HG02840 (cell line): ENCODE measurements around the gene ANKRD2.

Experiments
- ATAC-seq: cut with Tn5 transposase; IDR thresholded peaks from one replicate; pipeline ENCODE4 v1.9.1; 2021; ENCODE audit warnings: mild to moderate bottlenecking, moderate library complexity, moderate number of reproducible peaks; ENCODE audit not compliant: unreplicated experiment, low FRiP score

Gene ANKRD2

GRCh38 chr10:97590748-97591495 lies 18.3 kb downstream of the ANKRD2 start:
- no peak for ATAC-seq

- ATAC-seq, result no peak
These were observed 20.8 kb downstream of the ANKRD2 start for GRCh38 chr10:97593421-97593820.

GRCh38 chr10:97596101-97597082 lies 23.8 kb downstream of the ANKRD2 start:
- no peak for ATAC-seq

DNA sequence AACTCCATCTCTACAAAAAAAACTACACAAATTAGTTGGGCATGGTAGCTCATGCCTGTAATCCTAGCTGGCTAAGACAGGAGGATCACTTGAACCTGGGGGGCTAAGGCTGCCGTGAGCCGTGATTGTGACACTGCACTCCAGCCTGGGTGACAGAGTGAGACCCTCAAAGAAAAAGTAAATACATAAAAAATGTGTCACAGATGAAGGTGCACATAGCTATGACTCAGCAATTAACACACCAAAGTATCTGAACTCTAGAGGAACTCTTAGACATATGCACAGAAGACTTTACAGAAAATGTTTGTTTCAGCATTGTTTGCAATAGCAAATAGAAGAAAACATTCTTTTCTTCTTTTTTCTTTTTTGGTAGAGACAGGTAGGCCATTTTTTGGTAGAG lies 25.2 kb downstream of the ANKRD2 start:
- ATAC-seq, result no peak

- no peak for ATAC-seq
These were observed 26.1 kb downstream of the ANKRD2 start for GRCh38 chr10:97598407-97599271.

GRCh38 chr10:97599272-97599619 lies 26.7 kb downstream of the ANKRD2 start:
- ATAC-seq, result no peak

GRCh38 chr10:97600616-97601015 lies 28.0 kb downstream of the ANKRD2 start:
- no peak for ATAC-seq

DNA sequence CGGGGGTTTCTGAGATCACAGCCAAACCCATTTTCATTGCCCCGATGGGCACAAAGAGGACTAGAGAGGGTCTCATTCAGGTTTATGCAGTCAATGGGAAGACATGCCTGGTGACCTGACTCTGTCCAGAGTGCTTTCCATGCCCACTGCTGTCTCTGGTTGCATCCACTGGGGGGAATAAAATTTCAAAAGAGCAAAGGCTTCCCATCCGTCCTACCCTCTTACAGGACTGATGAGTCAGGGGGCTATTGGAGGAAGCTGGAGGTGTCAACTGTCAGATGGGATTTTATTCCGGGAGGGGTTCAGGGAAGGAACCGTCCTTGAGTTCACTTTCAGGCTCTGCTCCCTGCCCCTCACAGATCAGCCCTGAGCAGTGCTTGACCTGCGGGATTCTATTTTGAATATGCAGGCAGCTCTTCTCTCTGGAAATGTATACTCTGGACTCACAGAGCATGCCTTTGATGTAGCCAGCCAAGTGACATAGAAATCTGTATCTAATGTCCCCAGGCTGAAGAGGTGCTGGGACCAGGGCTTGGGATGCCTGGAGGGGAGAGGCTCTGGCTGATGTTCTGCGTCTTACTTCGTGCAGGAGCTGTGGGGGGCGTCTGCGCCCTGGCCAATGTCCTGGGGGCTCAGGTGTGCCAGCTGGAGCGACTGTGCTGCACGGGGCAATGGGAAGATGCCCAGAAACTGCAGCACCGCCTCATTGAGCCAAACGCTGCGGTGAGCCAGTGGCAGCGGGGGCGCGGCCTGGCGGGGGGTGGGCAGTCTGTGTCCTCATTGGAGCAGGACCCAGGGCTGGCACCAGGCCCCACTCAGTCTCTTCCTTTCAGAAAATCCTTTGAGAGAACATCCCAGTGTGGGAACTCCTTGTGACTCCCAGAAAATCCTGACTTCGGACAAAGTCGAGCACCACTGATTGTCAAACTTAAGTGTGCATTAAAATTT lies 29.0 kb downstream of the ANKRD2 start:
- no peak for ATAC-seq

DNA sequence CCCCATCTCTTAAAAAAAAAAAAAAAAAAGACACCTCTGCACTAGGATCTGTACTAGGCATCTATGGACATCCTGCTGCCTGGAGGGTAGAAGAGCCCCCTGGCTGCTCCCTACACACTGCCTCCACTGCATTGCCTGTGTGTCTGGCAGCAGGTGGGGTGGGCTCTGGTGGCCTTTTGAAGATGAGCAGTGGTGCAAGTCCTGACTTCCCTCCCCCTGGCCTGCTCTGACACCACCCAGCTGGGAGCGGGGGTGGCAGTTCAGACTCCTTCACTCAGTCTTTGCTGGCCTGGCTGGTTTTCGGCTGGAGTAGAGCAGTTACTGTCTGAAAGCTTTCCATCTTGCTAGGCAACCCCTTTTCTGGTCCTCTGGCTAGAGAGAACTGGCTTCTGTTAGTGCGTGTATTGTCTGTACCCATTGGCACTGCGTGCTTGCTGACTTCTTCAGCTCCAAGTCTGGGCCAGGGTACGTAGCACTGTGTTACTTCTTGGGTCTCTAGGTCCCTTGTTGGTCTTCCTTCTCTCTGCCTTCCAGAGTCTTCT lies 34.6 kb downstream of the ANKRD2 start:
- ATAC-seq, result no peak

DNA sequence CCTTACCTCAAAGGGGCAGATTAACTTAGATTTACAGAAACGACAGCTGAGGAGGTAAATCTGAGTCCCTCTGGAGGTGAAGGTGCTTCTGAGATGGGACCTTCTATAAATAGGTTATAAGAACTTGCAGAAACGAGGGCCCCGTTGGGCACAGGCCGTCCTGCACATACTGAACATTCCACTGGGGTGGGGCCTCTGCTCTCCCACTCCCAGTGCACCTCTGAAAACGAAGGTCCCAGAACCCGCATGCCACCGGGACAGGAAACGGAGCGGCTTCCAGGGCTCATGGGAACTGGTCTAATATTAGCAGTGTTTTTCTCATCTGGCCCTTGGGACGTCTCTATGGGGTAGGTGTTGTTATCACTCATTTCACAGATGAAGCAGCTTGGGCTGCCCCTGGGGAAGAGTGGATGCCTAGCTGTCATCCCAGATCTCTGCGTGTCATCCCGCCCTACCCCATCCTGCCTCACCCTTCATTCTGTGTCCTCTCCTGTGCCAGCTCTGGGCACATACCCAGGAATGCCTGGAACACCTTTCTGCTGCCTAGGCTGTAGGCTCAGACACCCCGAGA lies 36.5 kb downstream of the ANKRD2 start:
- ATAC-seq, result no peak

- ATAC-seq, result no peak
These were observed 38.9 kb downstream of the ANKRD2 start for GRCh38 chr10:97611473-97611872.

- no peak for ATAC-seq
These were observed 39.8 kb downstream of the ANKRD2 start for GRCh38 chr10:97612386-97612785.

DNA sequence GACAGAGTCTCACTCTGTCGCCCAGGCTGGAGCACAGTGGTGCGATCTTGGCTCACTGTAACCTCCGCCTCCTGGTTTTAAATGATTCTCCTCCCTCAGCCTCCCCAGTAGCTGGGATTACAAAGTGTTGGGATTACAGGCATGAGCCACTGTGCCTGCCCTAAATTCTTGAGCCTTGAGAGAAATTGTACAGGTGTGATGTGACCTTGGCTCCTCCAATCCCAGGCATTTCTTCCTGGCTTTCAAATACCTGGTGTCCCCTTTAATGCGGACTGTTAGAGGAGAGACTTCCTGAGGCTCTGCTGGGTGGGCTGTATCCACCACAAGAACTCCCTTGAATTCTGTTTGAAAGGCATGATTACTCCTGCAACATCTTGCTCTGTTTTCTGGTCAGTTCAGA lies 45.7 kb downstream of the ANKRD2 start:
- ATAC-seq, result no peak

GRCh38 chr10:97618733-97619132 lies 46.2 kb downstream of the ANKRD2 start:
- no peak for ATAC-seq

DNA sequence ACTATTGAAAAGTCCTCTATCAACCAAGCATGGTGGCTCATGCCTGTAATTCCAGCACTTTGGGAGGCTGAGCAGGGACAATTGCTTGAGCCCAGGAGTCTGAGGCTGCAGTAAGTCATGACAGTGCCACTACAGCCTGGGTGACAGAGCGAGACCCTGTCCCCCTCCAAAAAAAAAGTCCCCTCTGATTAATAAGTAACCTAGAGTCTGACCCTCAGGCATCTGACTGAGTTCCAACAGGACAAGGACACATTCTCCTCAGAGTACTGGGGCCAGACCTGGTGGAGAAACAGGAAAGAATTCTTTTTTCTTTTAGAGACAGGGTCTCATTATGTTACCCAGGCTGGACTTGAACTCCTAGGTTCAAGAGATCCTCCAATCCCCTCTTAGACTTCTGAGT lies 50.7 kb downstream of the ANKRD2 start:
- ATAC-seq, result no peak

GRCh38 chr10:97627731-97628130 lies 55.2 kb downstream of the ANKRD2 start:
- ATAC-seq, result no peak

- ATAC-seq, result no peak
These were observed 55.6 kb downstream of the ANKRD2 start for GRCh38 chr10:97628228-97628627.

GRCh38 chr10:97629289-97629688 lies 56.7 kb downstream of the ANKRD2 start:
- no peak for ATAC-seq

DNA sequence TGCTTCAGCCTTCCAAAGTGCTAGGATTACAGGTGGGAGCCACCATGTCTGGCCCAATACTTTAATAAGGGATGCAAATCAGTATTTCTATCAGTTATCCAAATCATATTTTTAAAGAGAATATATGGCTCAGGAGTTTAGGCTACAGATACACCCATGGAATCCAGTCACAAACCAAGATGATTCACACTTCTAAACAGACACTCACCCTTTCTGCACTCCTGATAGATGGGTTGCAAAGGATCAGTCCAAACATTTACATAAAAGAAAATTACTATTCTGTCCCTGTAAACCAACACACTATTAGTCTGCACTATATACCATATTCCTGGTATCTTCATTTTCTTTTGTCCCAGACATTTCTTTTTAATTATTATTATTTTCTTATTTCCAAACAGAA lies 58.5 kb downstream of the ANKRD2 start:
- no peak for ATAC-seq
